MM.1S (cell line): ENCODE data around the gene CAPN10.

Source experiments
- CTCF ChIP-seq: fragments of 300-600 bp; sonication (generic); IDR thresholded peaks from 2 replicates; pipeline ENCODE4 v1.5.1; 2016; ENCODE audit warnings: antibody characterized with exemption, low read length, mixed read lengths
- EZH2 ChIP-seq: fragments of 300-600 bp; sonication (generic); optimal IDR thresholded peaks from 2 replicates; pipeline ENCODE3; 2017; ENCODE audit warnings: low read depth, mild to moderate bottlenecking, antibody characterized with exemption, low read length, mixed read lengths

GRCh38 chr2:240632306-240632721 lies 45.8 kb downstream of the CAPN10 start:
- TF ChIP-seq CTCF (no peak), EZH2 (no peak)
